Ovary (tissue), 9 donors: ENCODE data around the gene APOH. TPM values are rescaled to one million over a fixed set of nuclear protein-coding genes. Genes with fewer than 3 reads are reported as not detected.
"Not testable (repeated sequence)": the region's sequence is repeated elsewhere in the genome, so short reads cannot be mapped to it uniquely, and the experiment has no call there.

Experiments used
- DNase-seq, 5 donors: peaks; one replicate each; pipeline ENCODE4 v3.0.0-alpha.2; 2019 to 2020
- H3K27ac ChIP-seq, 2 donors: fragments of 200-600 bp; one replicate each; pipeline versions ENCODE4 v1.5.1 to v1.8.0; 2019 to 2022
- H3K27me3 ChIP-seq: fragments of 200-600 bp; one replicate; pipeline ENCODE4 v1.8.0; 2022
- H3K36me3 ChIP-seq: fragments of 200-600 bp; sonication (generic); one replicate; pipeline ENCODE4 v1.5.1; 2019
- H3K4me1 ChIP-seq: one replicate; pipeline ENCODE4 v1.8.1; 2013; ENCODE audit warnings: mild to moderate bottlenecking, moderate library complexity; ENCODE audit not compliant: insufficient read depth
- H3K4me3 ChIP-seq: fragments of 200-600 bp; sonication (generic); one replicate; pipeline ENCODE4 v1.5.1; 2017
- H3K9me3 ChIP-seq, 2 donors: fragments of 200-600 bp in 1 of 2; sonication (generic) in 1 of 2; one replicate each; pipeline versions ENCODE4 v1.5.1 to v1.8.1; 2013 to 2019; ENCODE audit warnings: mild to moderate bottlenecking in 1 of 2, moderate library complexity in 1 of 2
- EP300 ChIP-seq: sonication (generic); formaldehyde crosslinking; IDR thresholded peaks from one replicate; pipeline ENCODE4 v1.6.1; 2017; ENCODE audit warnings: antibody characterized with exemption
- POLR2A ChIP-seq: fragments of 450-650 bp; IDR thresholded peaks from one replicate; pipeline ENCODE4 v1.6.1; 2017; ENCODE audit warnings: antibody characterized with exemption, mild to moderate bottlenecking, moderate library complexity
- WGBS, 3 donors: extraction: QIAGEN DNeasy Blood & Tissue Kit in 1 of 3; methylation state at CpG; one replicate each; pipeline versions ENCODE4 v1.1.5 to v1.1.7; 2013 to 2017; 5-methylcytosine and 5-hydroxymethylcytosine counted together
- intact Hi-C, 4 donors: fragments of 100-400 bp; cut with DNase I; formaldehyde crosslinking; loops; one replicate each; pipeline versions ENCODE4 v1.11.0 to v1.15.1; 2022 to 2023
- polyA plus RNA-seq, 2 donors: library from polyadenylated mRNA; stranded (reverse); fragments of 200-250 nt in 1 of 2; fragments of 350-450 nt in 1 of 2; fragmentation: Illumina TruSeq in 1 of 2; extraction: RNeasy Lipid Tissue Mini Kit (QIAGEN cat#74804) in 1 of 2; gene quantifications; one replicate each; pipeline ENCODE4 v1.2.3, GENCODE V29; 2013 to 2014
- total RNA-seq, 7 donors: library from RNA; depleted of rRNA in 2 of 7; stranded (reverse); fragments of >200 nt in 2 of 7; fragmentation: NEBNext Ultra II Directional in 3 of 7; extraction: Animal tissue kit (Norgen Biotek cat#: 25700) in 3 of 7; gene quantifications; one replicate each; pipeline versions ENCODE4 v1.1.0 to v1.2.4, GENCODE V29; 2016 to 2023
- TF ChIP-seq, protein P1 (sequence below), 3 donors: fragments of 450-650 bp in 2 of 3; fragments of 200-600 bp in 1 of 3; IDR thresholded peaks; one replicate each; pipeline versions ENCODE4 v1.5.1 to v1.8.0; 2016 to 2022; ENCODE audit warnings: antibody characterized with exemption in 3 of 3, mild to moderate bottlenecking in 1 of 3
- donor health status: DM: no; HTN: no; CAD: no; lungs with moderate emphysema.
- donor health status: DM: no; HTN: no; CAD: no.
- donor health status: Bipolar disorder and iron deficiency.
- donor health status: DM: yes; HTN: yes; CAD: no.
- donor health status: DM: no; HTN: no; CAD: no.
- donor health status: DM: yes; HTN: yes; CAD: no.

The APOH gene
- total and polyA plus RNA-seq, 9 donors: 0.32 to 2.6 (median 0.82) TPM; not detected in 4

DNA sequence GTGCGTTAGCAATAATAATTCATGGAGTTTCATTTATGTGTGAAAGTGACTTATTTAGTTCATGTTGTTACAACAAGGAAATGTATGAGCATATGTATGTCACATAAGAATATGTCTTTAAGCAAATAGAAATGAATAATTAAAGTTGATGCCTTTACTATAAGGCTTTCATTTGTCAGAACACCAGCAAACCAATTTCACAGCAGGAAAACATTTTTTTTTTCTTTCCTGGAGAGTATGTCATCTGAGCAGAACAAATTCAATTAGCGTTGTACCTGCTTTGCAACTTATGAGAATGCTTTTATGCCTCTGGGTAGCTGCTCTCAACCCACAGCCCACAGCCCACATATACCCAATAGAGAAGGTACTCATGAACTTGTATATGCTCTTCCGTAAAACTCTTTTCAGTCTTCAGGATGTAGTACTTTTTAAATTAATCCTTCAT lies 26.3 kb upstream of the APOH start:
- WGBS, 3 donors: 74 to 81% (median 75%) methylated on average over 3 of the region's 3 CpGs
- no peaks in the 10 kb centered on the region for H3K9me3 ChIP-seq
- intact Hi-C loops: loop anchor here in 3 of 4 donors (1.0 to 10.0 kb wide), 5 partner anchors 309 to 649 kb away; no protein-coding TSS in a partner anchor
- TF ChIP-seq, protein P1, sequence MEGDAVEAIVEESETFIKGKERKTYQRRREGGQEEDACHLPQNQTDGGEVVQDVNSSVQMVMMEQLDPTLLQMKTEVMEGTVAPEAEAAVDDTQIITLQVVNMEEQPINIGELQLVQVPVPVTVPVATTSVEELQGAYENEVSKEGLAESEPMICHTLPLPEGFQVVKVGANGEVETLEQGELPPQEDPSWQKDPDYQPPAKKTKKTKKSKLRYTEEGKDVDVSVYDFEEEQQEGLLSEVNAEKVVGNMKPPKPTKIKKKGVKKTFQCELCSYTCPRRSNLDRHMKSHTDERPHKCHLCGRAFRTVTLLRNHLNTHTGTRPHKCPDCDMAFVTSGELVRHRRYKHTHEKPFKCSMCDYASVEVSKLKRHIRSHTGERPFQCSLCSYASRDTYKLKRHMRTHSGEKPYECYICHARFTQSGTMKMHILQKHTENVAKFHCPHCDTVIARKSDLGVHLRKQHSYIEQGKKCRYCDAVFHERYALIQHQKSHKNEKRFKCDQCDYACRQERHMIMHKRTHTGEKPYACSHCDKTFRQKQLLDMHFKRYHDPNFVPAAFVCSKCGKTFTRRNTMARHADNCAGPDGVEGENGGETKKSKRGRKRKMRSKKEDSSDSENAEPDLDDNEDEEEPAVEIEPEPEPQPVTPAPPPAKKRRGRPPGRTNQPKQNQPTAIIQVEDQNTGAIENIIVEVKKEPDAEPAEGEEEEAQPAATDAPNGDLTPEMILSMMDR (IDR thresholded peaks at IDR 0.05): no peak
- no peak for TF ChIP-seq EP300
- H3K36me3 ChIP-seq: no peaks in the 10 kb centered on the region
- H3K27me3 ChIP-seq: no peaks in the 10 kb centered on the region
- H3K4me3 ChIP-seq: no peak overlapping the region
- H3K27ac ChIP-seq: no peak overlapping the region
- no peaks in the 10 kb centered on the region for H3K4me1 ChIP-seq
- DNase-seq: no peak

DNA sequence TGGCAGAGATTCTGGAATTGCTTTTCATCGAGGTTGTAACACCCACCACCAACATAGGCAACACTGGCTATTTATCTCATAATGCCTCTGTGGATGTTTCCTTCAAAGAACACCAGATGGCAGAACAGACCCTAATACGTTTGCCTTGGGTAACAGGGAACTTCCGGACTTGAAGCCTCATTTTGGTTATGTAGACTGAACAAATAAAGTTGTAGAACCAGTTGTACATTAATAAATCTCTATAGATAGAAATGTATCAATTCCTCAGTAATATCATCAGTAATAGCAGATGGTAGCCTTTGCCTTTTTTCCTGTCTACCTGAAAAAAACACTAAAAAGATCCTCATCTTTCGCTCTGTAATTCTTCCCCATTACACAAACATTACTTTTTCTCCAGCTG lies 25.9 kb upstream of the APOH start:
- Histone ChIP-seq H3K9me3 (no peaks in the 10 kb centered on the region), H3K4me3 (no peak overlapping the region), H3K27me3 (no peaks in the 10 kb centered on the region), H3K36me3 (no peaks in the 10 kb centered on the region), H3K4me1 (no peaks in the 10 kb centered on the region), H3K27ac (no peak overlapping the region)
- intact Hi-C loops: loop anchor here in 3 of 4 donors (1.0 to 10.0 kb wide), 5 partner anchors 310 to 650 kb away; no protein-coding TSS in a partner anchor
- TF ChIP-seq POLR2A: no peak
- TF ChIP-seq, protein P1 (IDR thresholded peaks at IDR 0.05): peak; percentile 62 to 87 (median 80)
- TF ChIP-seq EP300: no peak
- DNase-seq: peak in 2 of 5 donors; percentile 13 to 20
- 23 to 25% (median 23%) methylated on average over 4 of the region's 4 CpGs for WGBS, 3 donors

DNA sequence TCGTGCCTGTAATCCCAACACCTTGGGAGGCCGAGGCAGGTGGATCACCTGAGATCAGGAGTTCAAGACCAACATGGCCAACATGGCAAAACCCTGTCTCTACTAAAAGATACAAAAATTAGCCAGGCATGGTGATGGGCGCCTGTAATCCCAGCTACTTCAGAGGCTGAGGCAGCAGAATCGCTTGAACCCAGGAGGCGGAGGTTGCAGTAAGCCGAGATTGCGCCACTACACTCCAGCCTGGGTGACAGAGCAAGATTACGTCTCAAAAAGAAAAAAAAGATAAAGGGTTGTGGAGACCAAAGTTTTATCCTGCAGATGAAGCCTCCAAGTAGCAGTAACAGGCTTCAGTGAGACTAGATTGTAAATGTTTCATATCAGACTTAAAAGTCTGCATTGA lies 24.2 kb upstream of the APOH start:
- 92 to 95% (median 94%) methylated on average over 8 of the region's 8 CpGs for WGBS, 3 donors
- H3K9me3 ChIP-seq, H3K36me3 ChIP-seq, H3K27me3 ChIP-seq, H3K27ac ChIP-seq, DNase-seq, H3K4me1 ChIP-seq, H3K4me3 ChIP-seq: not testable (repeated sequence)
- intact Hi-C loops: loop anchor here in 3 of 4 donors (5.0 to 10.0 kb wide), 3 partner anchors 311 to 651 kb away; no protein-coding TSS in a partner anchor

DNA sequence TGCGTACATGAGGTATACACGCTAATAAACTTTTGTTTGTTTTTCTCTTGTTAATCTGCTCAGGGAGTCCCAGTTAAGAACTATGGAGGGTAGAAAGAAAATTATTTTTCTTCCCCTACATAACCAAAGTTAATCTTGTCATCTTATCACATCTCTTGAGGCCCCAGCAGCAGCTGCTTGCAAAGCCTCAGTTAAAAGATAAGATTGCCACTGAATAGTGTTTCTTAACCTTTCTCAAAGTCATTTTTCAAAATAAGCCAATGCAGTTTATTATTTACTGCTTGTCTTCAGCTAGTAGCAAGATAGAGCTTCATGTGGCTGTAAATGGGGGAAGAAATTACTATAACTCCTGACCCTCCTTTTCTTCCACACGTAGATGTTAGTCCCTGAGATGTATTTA lies 21.5 kb upstream of the APOH start:
- WGBS, 3 donors: 89 to 94% (median 90%) methylated on average over 3 of the region's 3 CpGs

DNA sequence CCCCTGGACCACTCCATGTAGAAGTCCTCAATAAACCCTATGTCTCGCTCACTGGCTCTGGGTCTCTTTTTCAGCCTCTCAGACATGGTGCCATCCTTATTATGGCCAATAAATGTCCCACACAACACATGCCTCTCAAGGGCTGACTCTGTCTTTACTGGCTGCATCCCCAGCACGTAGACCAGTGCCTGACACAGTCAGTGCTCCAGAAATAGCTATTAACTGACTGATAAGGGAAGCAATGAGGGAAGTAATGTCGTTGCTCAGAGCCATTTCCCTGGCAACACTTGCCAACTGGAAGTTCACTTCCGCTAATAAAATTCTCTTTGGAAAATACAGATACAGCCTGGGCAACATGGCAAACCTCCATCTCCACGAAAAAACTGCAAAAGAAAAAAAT lies 19.1 kb upstream of the APOH start:
- TF ChIP-seq POLR2A: no peak
- no peak for TF ChIP-seq EP300
- TF ChIP-seq, protein P1 (IDR thresholded peaks at IDR 0.05): no peak
- no peak for DNase-seq
- H3K4me3 ChIP-seq: no peak overlapping the region
- no peaks in the 10 kb centered on the region for H3K9me3 ChIP-seq
- intact Hi-C loops: no loop called here
- no peaks in the 10 kb centered on the region for H3K27me3 ChIP-seq
- no peaks in the 10 kb centered on the region for H3K4me1 ChIP-seq
- H3K27ac ChIP-seq: no peak overlapping the region
- H3K36me3 ChIP-seq: no peaks in the 10 kb centered on the region
- WGBS, 3 donors: 50 to 64% (median 59%) methylated on average over 5 of the region's 5 CpGs

More for the DNA sequence above, 21.5 kb upstream of the APOH start:
- Histone ChIP-seq H3K36me3 (no peaks in the 10 kb centered on the region), H3K27ac (no peak overlapping the region), H3K4me3 (no peak overlapping the region), H3K4me1 (no peaks in the 10 kb centered on the region), H3K27me3 (no peaks in the 10 kb centered on the region), H3K9me3 (no peaks in the 10 kb centered on the region)
- intact Hi-C loops: loop anchor here in 3 of 4 donors (5.0 to 10.0 kb wide), 3 partner anchors 314 to 654 kb away; no protein-coding TSS in a partner anchor
- DNase-seq: no peak
- TF ChIP-seq EP300 (no peak), POLR2A (no peak)
- TF ChIP-seq, protein P1 (IDR thresholded peaks at IDR 0.05): no peak
